ENCODE results near the gene SLC28A3.

SLC28A3 gene

DNA sequence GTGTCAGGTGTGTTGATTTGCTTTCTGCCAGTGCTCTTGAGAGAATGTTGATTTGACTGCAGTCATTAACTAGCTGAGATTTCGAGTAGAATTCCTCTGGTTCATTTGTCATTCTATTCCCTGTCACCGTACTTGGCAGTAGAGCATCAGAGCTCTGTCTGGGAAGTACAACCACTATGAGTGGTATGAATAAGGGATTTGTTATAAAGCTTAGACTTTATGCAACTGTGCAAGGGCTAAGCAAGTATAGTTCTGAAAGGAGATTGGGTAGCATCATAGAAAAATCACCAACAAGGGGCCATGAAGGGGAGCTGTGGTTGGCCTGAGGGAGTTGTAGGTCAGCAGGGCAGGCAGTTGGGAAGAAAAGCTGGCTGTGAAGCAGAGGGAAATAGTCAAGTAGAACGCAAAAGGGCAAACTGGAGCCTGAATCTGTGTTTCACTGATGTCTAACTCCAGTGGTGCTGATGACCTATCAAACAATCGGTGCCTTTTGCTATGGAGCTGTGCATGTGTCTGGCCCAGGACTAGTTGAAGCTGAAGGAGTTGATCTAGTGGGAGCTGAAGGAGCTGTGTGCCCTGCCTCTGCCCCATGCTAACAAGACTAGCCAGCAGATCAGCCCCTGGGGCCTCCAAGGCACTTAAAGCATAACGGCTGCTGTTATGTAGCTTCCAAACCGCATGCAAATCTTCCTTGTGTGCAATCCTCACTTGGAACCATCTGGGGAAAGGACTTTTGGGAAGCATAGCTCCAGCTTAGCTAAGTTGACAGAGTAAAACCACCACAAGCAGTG is 110.0 kb downstream of the SLC28A3 start:
- no peak for DNase-seq

- no peak for DNase-seq
Observed at GRCh38 chr9:84229191-84229590, 111.4 kb downstream of the SLC28A3 start.

DNA sequence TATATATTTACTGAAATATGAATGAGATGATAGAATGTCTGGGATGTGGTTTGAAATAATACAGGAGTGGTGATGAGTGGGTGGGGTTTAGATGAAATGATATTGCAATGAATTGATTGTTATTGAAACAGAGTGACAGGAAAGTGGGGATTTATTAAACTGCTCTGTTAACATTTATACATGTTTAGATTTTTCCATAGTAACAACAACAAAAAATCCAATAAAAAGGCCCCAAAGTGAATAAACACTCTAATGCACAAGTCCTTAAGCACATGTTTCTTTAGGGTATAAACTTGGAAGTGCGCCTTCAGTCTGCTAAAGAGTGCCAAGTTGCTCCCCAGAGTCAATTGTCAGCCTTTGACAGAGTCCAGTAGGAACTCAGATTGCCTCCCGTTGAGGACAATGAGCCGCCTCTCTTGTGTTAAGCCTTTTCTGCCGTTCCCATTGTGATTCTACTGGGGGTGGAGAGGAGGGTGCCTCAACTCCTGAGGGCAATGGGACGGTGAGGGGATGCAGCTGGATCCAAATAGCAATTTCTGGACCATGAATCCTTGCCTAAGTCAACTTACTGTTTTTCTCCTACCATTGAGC is 112.3 kb downstream of the SLC28A3 start:
- no peak for DNase-seq

DNA sequence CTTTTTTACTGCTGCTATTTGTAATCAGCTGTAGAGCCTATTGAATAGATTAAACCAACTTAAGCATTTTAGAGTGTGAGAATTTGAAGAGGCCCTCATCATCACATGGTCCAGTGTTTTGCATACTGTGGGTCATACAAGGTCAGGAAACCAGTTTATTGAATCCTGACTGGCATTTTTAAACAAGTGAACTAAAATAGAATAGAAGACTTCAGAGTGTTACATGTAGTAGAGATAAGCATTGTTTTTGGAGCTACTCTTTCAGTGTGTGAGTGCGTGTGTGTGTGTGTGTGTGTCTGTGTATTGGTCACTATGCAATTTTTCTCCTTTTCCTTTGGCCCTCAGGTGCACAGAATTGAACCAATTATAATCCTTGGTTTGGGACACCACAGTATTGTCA is 114.4 kb downstream of the SLC28A3 start:
- DNase-seq: no peak
